ENCODE measurements around the gene USH2A. TPM values are rescaled to one million over a fixed set of nuclear protein-coding genes. Genes with fewer than 3 reads are reported as not detected.

The USH2A gene
- total RNA-seq, 1 donor from 2014 or later, result 0.14 TPM

DNA sequence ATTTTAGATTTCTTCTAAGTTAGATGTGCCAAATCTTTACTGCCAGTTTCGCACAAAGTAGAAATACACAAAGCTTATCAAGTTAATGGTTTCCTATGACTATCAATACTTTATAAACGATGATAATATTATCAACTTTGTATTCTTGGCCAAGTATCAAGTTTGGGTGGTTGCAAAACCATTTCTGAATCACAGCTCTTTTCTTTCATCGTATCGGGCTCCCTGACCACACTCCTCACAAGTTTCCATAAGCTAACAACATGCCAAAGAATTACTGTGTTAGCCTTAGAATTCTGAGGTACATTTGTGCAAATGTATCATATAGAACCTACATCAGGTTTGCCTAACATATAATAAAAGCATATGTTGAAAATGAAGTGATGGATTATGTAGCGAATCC is 545.1 kb downstream of the USH2A start:
- no peak for DNase-seq (ENCODE audit: low read depth, low spot score)
- no peak overlapping the region for H3K27ac Mint-ChIP-seq (ENCODE audit: unreplicated experiment)
- no peaks in the 10 kb centered on the region for H3K9me3 Mint-ChIP-seq
- TF ChIP-seq, protein P1, sequence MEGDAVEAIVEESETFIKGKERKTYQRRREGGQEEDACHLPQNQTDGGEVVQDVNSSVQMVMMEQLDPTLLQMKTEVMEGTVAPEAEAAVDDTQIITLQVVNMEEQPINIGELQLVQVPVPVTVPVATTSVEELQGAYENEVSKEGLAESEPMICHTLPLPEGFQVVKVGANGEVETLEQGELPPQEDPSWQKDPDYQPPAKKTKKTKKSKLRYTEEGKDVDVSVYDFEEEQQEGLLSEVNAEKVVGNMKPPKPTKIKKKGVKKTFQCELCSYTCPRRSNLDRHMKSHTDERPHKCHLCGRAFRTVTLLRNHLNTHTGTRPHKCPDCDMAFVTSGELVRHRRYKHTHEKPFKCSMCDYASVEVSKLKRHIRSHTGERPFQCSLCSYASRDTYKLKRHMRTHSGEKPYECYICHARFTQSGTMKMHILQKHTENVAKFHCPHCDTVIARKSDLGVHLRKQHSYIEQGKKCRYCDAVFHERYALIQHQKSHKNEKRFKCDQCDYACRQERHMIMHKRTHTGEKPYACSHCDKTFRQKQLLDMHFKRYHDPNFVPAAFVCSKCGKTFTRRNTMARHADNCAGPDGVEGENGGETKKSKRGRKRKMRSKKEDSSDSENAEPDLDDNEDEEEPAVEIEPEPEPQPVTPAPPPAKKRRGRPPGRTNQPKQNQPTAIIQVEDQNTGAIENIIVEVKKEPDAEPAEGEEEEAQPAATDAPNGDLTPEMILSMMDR (conservative IDR thresholded peaks at IDR 0.05), result no peak
- no peaks in the 10 kb centered on the region for H3K36me3 Mint-ChIP-seq (ENCODE audit: low read depth)
- H3K4me1 Mint-ChIP-seq, result no peaks in the 10 kb centered on the region
- H3K27me3 Mint-ChIP-seq (ENCODE audit: low read depth), result no peaks in the 10 kb centered on the region
- H3K4me3 Mint-ChIP-seq, result no peak overlapping the region

DNA sequence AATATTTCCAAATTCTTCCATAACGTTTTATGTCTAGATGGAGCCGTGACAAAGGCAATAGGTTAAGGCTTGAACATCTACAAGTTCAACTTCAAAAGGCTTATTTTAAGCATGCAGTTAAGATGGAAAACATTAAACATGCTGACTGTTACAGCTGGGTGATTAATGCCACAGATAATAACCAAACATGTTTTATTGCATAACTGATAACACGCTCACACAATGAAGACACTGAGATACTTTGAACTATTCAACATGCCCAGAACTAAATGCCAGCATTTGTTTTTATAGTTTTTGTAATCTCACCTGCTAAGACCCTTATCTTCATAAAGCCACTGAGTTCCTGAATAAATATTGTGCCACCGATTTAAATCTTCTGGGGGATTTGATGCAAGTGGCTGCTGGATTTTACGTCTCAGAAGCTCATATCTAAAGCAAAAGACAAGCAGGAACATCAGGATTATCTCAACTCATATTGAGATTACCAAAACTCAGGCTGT is 545.7 kb downstream of the USH2A start:
- H3K36me3 Mint-ChIP-seq (ENCODE audit: low read depth), result no peaks in the 10 kb centered on the region
- no peaks in the 10 kb centered on the region for H3K9me3 Mint-ChIP-seq
- DNase-seq (ENCODE audit: low read depth, low spot score), result no peak
- H3K27me3 Mint-ChIP-seq (ENCODE audit: low read depth), result no peaks in the 10 kb centered on the region
- H3K27ac Mint-ChIP-seq (ENCODE audit: unreplicated experiment), result no peak overlapping the region
- TF ChIP-seq, protein P1 (conservative IDR thresholded peaks at IDR 0.05), result no peak
- H3K4me1 Mint-ChIP-seq, result no peaks in the 10 kb centered on the region
- H3K4me3 Mint-ChIP-seq, result no peak overlapping the region

DNA sequence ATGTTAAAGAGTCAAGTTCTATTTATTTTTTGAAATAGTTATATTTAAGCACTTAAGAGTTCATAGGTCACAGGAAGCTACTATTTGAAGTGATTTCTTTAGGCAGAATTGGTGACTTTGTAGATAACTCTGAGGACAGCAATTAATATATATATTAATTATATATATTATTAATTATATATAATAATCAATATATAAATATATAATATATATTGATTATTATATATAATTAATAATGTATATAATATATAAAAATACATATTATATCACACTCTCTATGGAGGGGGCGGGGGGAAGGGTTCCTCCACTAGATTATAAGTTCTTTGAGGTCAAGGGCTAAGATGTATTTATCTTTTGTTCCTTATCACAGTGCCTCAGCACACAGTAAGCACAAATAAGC is 547.5 kb downstream of the USH2A start:
- H3K27ac Mint-ChIP-seq (ENCODE audit: unreplicated experiment), result no peak overlapping the region
- DNase-seq (ENCODE audit: low read depth, low spot score), result no peak
- H3K9me3 Mint-ChIP-seq, result no peaks in the 10 kb centered on the region
- no peaks in the 10 kb centered on the region for H3K4me1 Mint-ChIP-seq
- H3K36me3 Mint-ChIP-seq (ENCODE audit: low read depth), result no peaks in the 10 kb centered on the region
- H3K27me3 Mint-ChIP-seq (ENCODE audit: low read depth), result no peaks in the 10 kb centered on the region
- TF ChIP-seq, protein P1 (conservative IDR thresholded peaks at IDR 0.05), result no peak
- H3K4me3 Mint-ChIP-seq, result no peak overlapping the region

DNA sequence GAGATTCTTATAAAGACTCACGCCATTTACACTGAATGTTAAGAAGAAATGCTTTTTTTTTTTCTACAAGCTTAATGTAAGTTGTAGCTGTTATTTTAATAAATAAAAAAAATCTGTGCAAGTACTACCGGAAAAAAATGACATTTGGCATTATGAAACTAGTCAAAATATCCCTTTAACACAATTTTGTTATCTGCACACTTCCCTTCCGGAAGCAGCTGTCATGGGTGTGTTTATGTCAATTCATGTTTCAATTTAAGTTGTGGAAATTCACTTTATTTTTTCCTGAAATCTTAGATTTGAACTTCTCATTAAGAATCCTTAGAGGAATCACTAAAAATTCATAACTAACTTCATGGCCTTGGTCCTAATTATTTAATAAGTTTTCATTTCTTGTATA is 548.0 kb downstream of the USH2A start:
- DNase-seq (ENCODE audit: low read depth, low spot score), result no peak
- Mint-ChIP-seq H3K9me3 (no peaks in the 10 kb centered on the region), H3K36me3 (ENCODE audit: low read depth) (no peaks in the 10 kb centered on the region), H3K27ac (ENCODE audit: unreplicated experiment) (no peak overlapping the region), H3K27me3 (ENCODE audit: low read depth) (no peaks in the 10 kb centered on the region), H3K4me1 (no peaks in the 10 kb centered on the region), H3K4me3 (no peak overlapping the region)
- TF ChIP-seq, protein P1 (conservative IDR thresholded peaks at IDR 0.05), result no peak

DNA sequence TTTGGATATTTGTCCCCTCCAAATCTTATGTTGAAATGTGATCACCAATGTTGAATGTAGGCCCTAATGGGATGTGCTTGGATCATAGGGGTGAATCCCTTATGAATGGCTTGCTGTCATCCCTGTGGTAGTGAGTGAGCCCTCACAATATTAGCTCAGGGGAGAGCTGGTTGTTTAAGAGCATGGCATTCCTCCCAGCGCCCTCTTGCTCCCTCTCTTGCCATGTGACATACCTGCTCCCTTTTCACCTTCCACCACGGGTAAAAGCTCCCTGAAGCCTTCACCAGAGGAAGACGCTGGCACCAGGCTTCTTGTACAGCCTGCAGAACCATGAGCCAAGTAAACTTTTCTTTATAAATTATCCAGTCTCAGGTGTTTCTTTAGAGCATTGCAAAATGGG is 550.6 kb downstream of the USH2A start:
- no peak overlapping the region for H3K27ac Mint-ChIP-seq (ENCODE audit: unreplicated experiment)
- DNase-seq (ENCODE audit: low read depth, low spot score), result no peak
- no peaks in the 10 kb centered on the region for H3K4me1 Mint-ChIP-seq
- TF ChIP-seq, protein P1 (conservative IDR thresholded peaks at IDR 0.05), result no peak
- H3K4me3 Mint-ChIP-seq, result no peak overlapping the region
- H3K36me3 Mint-ChIP-seq (ENCODE audit: low read depth), result no peaks in the 10 kb centered on the region
- H3K27me3 Mint-ChIP-seq (ENCODE audit: low read depth), result no peaks in the 10 kb centered on the region
- H3K9me3 Mint-ChIP-seq, result no peaks in the 10 kb centered on the region

DNA sequence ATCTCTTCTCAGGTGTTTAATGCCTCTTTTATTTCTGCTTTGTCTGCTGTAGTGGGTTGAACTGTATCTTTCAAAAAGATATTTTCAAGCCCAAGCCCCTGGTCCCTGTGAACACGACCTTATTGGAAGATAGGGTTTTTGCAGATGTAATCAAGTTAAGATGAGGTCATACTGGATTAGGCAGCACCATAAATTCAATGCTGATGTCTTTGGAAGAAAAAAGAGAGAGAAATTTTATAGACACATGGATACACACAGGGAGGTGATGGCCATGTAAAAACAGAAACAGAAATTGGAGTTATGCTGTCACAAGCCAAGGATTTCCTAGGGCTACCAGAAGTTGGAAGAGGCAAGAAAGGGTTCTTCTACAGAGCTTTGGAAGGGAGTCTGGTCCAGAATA is 554.7 kb downstream of the USH2A start:
- no peaks in the 10 kb centered on the region for H3K36me3 Mint-ChIP-seq (ENCODE audit: low read depth)

More for the DNA sequence above, 554.7 kb downstream of the USH2A start:
- no peak overlapping the region for H3K27ac Mint-ChIP-seq (ENCODE audit: unreplicated experiment)
- TF ChIP-seq, protein P1 (conservative IDR thresholded peaks at IDR 0.05), result no peak
- H3K27me3 Mint-ChIP-seq (ENCODE audit: low read depth), result no peaks in the 10 kb centered on the region
- no peak overlapping the region for H3K4me3 Mint-ChIP-seq
- no peaks in the 10 kb centered on the region for H3K4me1 Mint-ChIP-seq
- no peaks in the 10 kb centered on the region for H3K9me3 Mint-ChIP-seq
- no peak for DNase-seq (ENCODE audit: low read depth, low spot score)

Data from neural crest cell (in vitro differentiated cells).